HG02938 (cell line): ENCODE measurements around the gene SEPTIN11.
"Not testable (repeated sequence)": the region's sequence is repeated elsewhere in the genome, so short reads cannot be mapped to it uniquely, and the experiment has no call there.

Source experiments
- ATAC-seq: cut with Tn5 transposase; IDR thresholded peaks from one replicate; pipeline ENCODE4 v1.9.1; 2021; ENCODE audit warnings: mild to moderate bottlenecking, moderate library complexity; ENCODE audit not compliant: unreplicated experiment

Gene SEPTIN11

GRCh38 chr4:76951672-76952010, 2.1 kb downstream of the SEPTIN11 start:
- ATAC-seq: no peak

- ATAC-seq: no peak
Observed at GRCh38 chr4:76952071-76952470, 2.5 kb downstream of the SEPTIN11 start.

- no peak for ATAC-seq
Observed at GRCh38 chr4:76952656-76953582, 3.4 kb downstream of the SEPTIN11 start.

GRCh38 chr4:76953956-76954355, 4.4 kb downstream of the SEPTIN11 start:
- ATAC-seq: no peak

GRCh38 chr4:76954489-76954888, 4.9 kb downstream of the SEPTIN11 start:
- ATAC-seq: no peak

GRCh38 chr4:76955182-76955581, 5.6 kb downstream of the SEPTIN11 start:
- ATAC-seq: no peak

- no peak for ATAC-seq
Observed at GRCh38 chr4:76957004-76957738, 7.6 kb downstream of the SEPTIN11 start.

- no peak for ATAC-seq
Observed at GRCh38 chr4:76958891-76959290, 9.3 kb downstream of the SEPTIN11 start.

- ATAC-seq: peak; percentile 89
Observed at GRCh38 chr4:76960014-76960413, 10.5 kb downstream of the SEPTIN11 start.

- ATAC-seq: no peak
Observed at GRCh38 chr4:76962406-76963130, 13.0 kb downstream of the SEPTIN11 start.

- ATAC-seq: no peak
Observed at GRCh38 chr4:76963131-76963750, 13.7 kb downstream of the SEPTIN11 start.

GRCh38 chr4:76963927-76964326, 14.4 kb downstream of the SEPTIN11 start:
- ATAC-seq: not testable (repeated sequence)

GRCh38 chr4:76964769-76965168, 15.2 kb downstream of the SEPTIN11 start:
- no peak for ATAC-seq

- no peak for ATAC-seq
Observed at GRCh38 chr4:76965866-76966579, 16.5 kb downstream of the SEPTIN11 start.

- no peak for ATAC-seq
Observed at GRCh38 chr4:76968937-76969336, 19.4 kb downstream of the SEPTIN11 start.

GRCh38 chr4:76969495-76969894, 19.9 kb downstream of the SEPTIN11 start:
- no peak for ATAC-seq

- no peak for ATAC-seq
Observed at GRCh38 chr4:76969941-76970529, 20.5 kb downstream of the SEPTIN11 start.

- no peak for ATAC-seq
Observed at GRCh38 chr4:76972306-76972705, 22.8 kb downstream of the SEPTIN11 start.

- no peak for ATAC-seq
Observed at GRCh38 chr4:76974150-76974549, 24.6 kb downstream of the SEPTIN11 start.

GRCh38 chr4:76977113-76977512, 27.6 kb downstream of the SEPTIN11 start:
- no peak for ATAC-seq
